Liver (tissue), 9 donors: Measurements from ENCODE around the gene NAT14. TPM values are rescaled to one million over a fixed set of nuclear protein-coding genes. Genes with fewer than 3 reads are reported as not detected.

ENCODE experiments used
- DNase-seq: peaks from one replicate; pipeline ENCODE4 v3.0.0-alpha.2; 2017; ENCODE audit warnings: low spot score
- H3K27ac ChIP-seq, 2 donors: one replicate each; pipeline ENCODE4 v1.7.0; 2013; ENCODE audit warnings: inconsistent platforms in 2 of 2, low read length in 2 of 2, control low read depth in 1 of 2, low read depth in 1 of 2, mild to moderate bottlenecking in 1 of 2
- H3K27me3 ChIP-seq, 4 donors: one replicate each; pipeline versions ENCODE4 v1.6.1 to v1.7.0; 2013; ENCODE audit warnings: low read length in 3 of 4, inconsistent platforms in 1 of 4, mild to moderate bottlenecking in 1 of 4, moderate library complexity in 1 of 4; ENCODE audit not compliant: control insufficient read depth in 4 of 4, insufficient read depth in 4 of 4
- H3K36me3 ChIP-seq, 4 donors: one replicate each; pipeline versions ENCODE4 v1.6.1 to v1.7.0; 2013; ENCODE audit warnings: low read length in 3 of 4, mild to moderate bottlenecking in 3 of 4, low read depth in 1 of 4, moderate library complexity in 1 of 4; ENCODE audit not compliant: control insufficient read depth in 4 of 4, insufficient read depth in 3 of 4
- H3K4me1 ChIP-seq, 4 donors: one replicate each; pipeline versions ENCODE4 v1.6.1 to v1.7.0; 2013; ENCODE audit warnings: low read length in 3 of 4, mild to moderate bottlenecking in 3 of 4, moderate library complexity in 1 of 4; ENCODE audit not compliant: control insufficient read depth in 4 of 4, insufficient read depth in 4 of 4
- H3K4me3 ChIP-seq, 3 donors: one replicate each; pipeline versions ENCODE4 v1.6.1 to v1.7.0; 2013; ENCODE audit warnings: low read length in 3 of 3, control low read depth in 1 of 3, low read depth in 1 of 3, mild to moderate bottlenecking in 1 of 3
- H3K9ac ChIP-seq, 2 donors: one replicate each; pipeline ENCODE4 v1.7.0; 2013; ENCODE audit warnings: low read length in 2 of 2, mild to moderate bottlenecking in 2 of 2, moderate library complexity in 2 of 2, control low read depth in 1 of 2, low read depth in 1 of 2
- H3K9me3 ChIP-seq, 4 donors: one replicate each; pipeline versions ENCODE4 v1.6.1 to v1.7.0; 2013; ENCODE audit warnings: low read length in 3 of 4; ENCODE audit not compliant: control insufficient read depth in 4 of 4
- ATF3 ChIP-seq: IDR thresholded peaks from 2 replicates; pipeline ENCODE4 v1.6.1; 2016; ENCODE audit warnings: antibody characterized with exemption
- CTCF ChIP-seq: fragments of 150-350 bp; IDR thresholded peaks from 2 replicates; pipeline ENCODE4 v1.5.1; 2017; ENCODE audit warnings: improper control_type of control experiment, low read depth, low read length; ENCODE audit not compliant: missing input control
- EGR1 ChIP-seq, 2 donors: IDR thresholded peaks; 2 replicates each; pipeline ENCODE4 v1.6.1; 2016 to 2018; ENCODE audit warnings: antibody characterized with exemption in 2 of 2, low read depth in 2 of 2
- FOXA2 ChIP-seq: IDR thresholded peaks from 2 replicates; pipeline ENCODE4 v1.6.1; 2016; ENCODE audit warnings: antibody characterized with exemption
- GABPA ChIP-seq, 2 donors: IDR thresholded peaks in 1 of 2; conservative IDR thresholded peaks in 1 of 2; 2 replicates each; pipeline ENCODE4 v1.6.1; 2016; ENCODE audit warnings: antibody characterized with exemption in 2 of 2, mild to moderate bottlenecking in 1 of 2, moderate library complexity in 1 of 2
- HNF4A ChIP-seq, 2 donors: conservative IDR thresholded peaks; 2 replicates each; pipeline ENCODE4 v1.6.1; 2016; ENCODE audit warnings: antibody characterized with exemption in 2 of 2, mild to moderate bottlenecking in 2 of 2
- HNF4G ChIP-seq: IDR thresholded peaks from 2 replicates; pipeline ENCODE4 v1.6.1; 2016; ENCODE audit warnings: antibody characterized with exemption
- MAX ChIP-seq: IDR thresholded peaks from 2 replicates; pipeline ENCODE4 v1.6.1; 2016; ENCODE audit warnings: antibody characterized with exemption
- NR2F2 ChIP-seq: IDR thresholded peaks from 2 replicates; pipeline ENCODE4 v1.6.1; 2016; ENCODE audit warnings: antibody characterized with exemption
- RAD21 ChIP-seq, 2 donors: IDR thresholded peaks; 2 replicates each; pipeline ENCODE4 v1.6.1; 2016; ENCODE audit warnings: antibody characterized with exemption in 2 of 2, mild to moderate bottlenecking in 2 of 2
- RXRA ChIP-seq, 2 donors: IDR thresholded peaks; 2 replicates each; pipeline ENCODE4 v1.6.1; 2017 to 2018; ENCODE audit warnings: antibody characterized with exemption in 2 of 2, mild to moderate bottlenecking in 1 of 2
- SP1 ChIP-seq: IDR thresholded peaks from 2 replicates; pipeline ENCODE4 v1.6.1; 2018; ENCODE audit warnings: antibody characterized with exemption, mild to moderate bottlenecking
- YY1 ChIP-seq: IDR thresholded peaks from 2 replicates; pipeline ENCODE4 v1.6.1; 2016; ENCODE audit warnings: antibody characterized with exemption, mild to moderate bottlenecking
- ZBTB33 ChIP-seq: IDR thresholded peaks from 2 replicates; pipeline ENCODE4 v1.6.1; 2016; ENCODE audit warnings: antibody characterized with exemption
- WGBS: extraction: QIAGEN DNeasy Blood & Tissue Kit; methylation state at CpG from one replicate; pipeline ENCODE4 v1.1.7; 2013; 5-methylcytosine and 5-hydroxymethylcytosine counted together
- polyA plus RNA-seq, 2 donors: library from polyadenylated mRNA; stranded (reverse) in 1 of 2; unstranded in 1 of 2; fragments of 200-250 nt in 1 of 2; fragments of >200 nt in 1 of 2; fragmentation: Nextera tagmentation in 1 of 2; extraction: Ambion mirVana in 1 of 2; gene quantifications; one replicate each; pipeline versions ENCODE4 v1.2.1 to v1.2.3, GENCODE V29; 2013 to 2015
- total RNA-seq, 2 donors: library from RNA; depleted of rRNA; stranded (reverse); fragments of >200 nt; gene quantifications; one replicate each; pipeline ENCODE4 v1.2.3, GENCODE V29; 2014
- donor health status: healthy.
- donor health status: healthy.
- donor health status: healthy.
- donor health status: healthy.
- donor health status: healthy.

The NAT14 gene
- total and polyA plus RNA-seq, 4 donors, result 1.4 to 3.7 (median 3.0) TPM

GRCh38 chr19:55473225-55474012, 11.6 kb upstream of the NAT14 start:
- no peak overlapping the region for H3K9ac ChIP-seq
- DNase-seq, result no peak

GRCh38 chr19:55474269-55475265, 10.4 kb upstream of the NAT14 start:
- Histone ChIP-seq H3K27ac (no peak overlapping the region), H3K4me3 (no peak overlapping the region), H3K4me1 (peaks cover 7 to 23% (median 18%) of the 10 kb centered on the region in 4 donors), H3K9ac (no peak overlapping the region), H3K27me3 (no peaks in the 10 kb centered on the region), H3K36me3 (no peaks in the 10 kb centered on the region), H3K9me3 (no peaks in the 10 kb centered on the region)
- DNase-seq, result no peak
- TF ChIP-seq GABPA (IDR thresholded peaks at IDR 0.05 in 1 of 2, conservative IDR thresholded peaks at IDR 0.05 in 1 of 2), result no peak
- no peak for TF ChIP-seq SP1
- no peak for TF ChIP-seq HNF4G
- TF ChIP-seq RXRA (IDR thresholded peaks at IDR 0.05), result no peak
- WGBS, result 94% methylated on average over 19 of the region's 19 CpGs

More at GRCh38 chr19:55473225-55474012, 11.6 kb upstream of the NAT14 start:
- no peak for TF ChIP-seq RXRA (IDR thresholded peaks at IDR 0.05)
- TF ChIP-seq EGR1 (IDR thresholded peaks at IDR 0.05; ENCODE audit: low read depth in 2 of 2), result no peak
- no peak for TF ChIP-seq HNF4A (conservative IDR thresholded peaks at IDR 0.05)
- TF ChIP-seq ATF3, result no peak
- no peak for TF ChIP-seq GABPA (IDR thresholded peaks at IDR 0.05 in 1 of 2, conservative IDR thresholded peaks at IDR 0.05 in 1 of 2)
- 84% methylated on average over 16 of the region's 16 CpGs for whole genome bisulfite sequencing
- H3K9me3 ChIP-seq, result no peaks in the 10 kb centered on the region
- no peak overlapping the region for H3K4me3 ChIP-seq
- peaks cover 7 to 18% (median 15%) of the 10 kb centered on the region in 4 donors for H3K4me1 ChIP-seq
- no peaks in the 10 kb centered on the region for H3K36me3 ChIP-seq
- H3K27me3 ChIP-seq, result no peaks in the 10 kb centered on the region
- H3K27ac ChIP-seq, result no peak overlapping the region

GRCh38 chr19:55476100-55476775, 8.8 kb upstream of the NAT14 start, which contains the start of gene ZNF628:
ZNF628 (plus strand) TSS chr19:55476617; CDS start chr19:55479911, 3,294 bp downstream.
- H3K36me3 ChIP-seq, result peaks cover 0 to under 1% (median 0%) of the 10 kb centered on the region in 4 donors
- H3K9me3 ChIP-seq, result no peaks in the 10 kb centered on the region
- WGBS, result under 1% methylated on average over 61 of the region's 61 CpGs
- H3K4me1 ChIP-seq, result peaks cover 7 to 25% (median 18%) of the 10 kb centered on the region in 4 donors
- no peaks in the 10 kb centered on the region for H3K27me3 ChIP-seq
- TF ChIP-seq GABPA (IDR thresholded peaks at IDR 0.05 in 1 of 2, conservative IDR thresholded peaks at IDR 0.05 in 1 of 2) (peak in 1 of 2 donors; percentile 21), YY1 (peak; percentile 55), HNF4A (conservative IDR thresholded peaks at IDR 0.05) (peak; percentile 57 to 64), RAD21 (IDR thresholded peaks at IDR 0.05) (no peak), HNF4G (no peak), SP1 (peak; percentile 61), FOXA2 (no peak), NR2F2 (no peak), CTCF (no peak), MAX (peak; percentile 95), RXRA (IDR thresholded peaks at IDR 0.05) (peak; percentile 4 to 10), ATF3 (no peak), ZBTB33 (no peak)
- DNase-seq, result peak; percentile 98
- peak within 1 kb of the TSS; percentile 85 to 90 for H3K27ac ChIP-seq
- H3K9ac ChIP-seq, result peak within 1 kb of the TSS; percentile 56 to 86
- peak within 1 kb of the TSS; percentile 77 to 92 (median 86) for H3K4me3 ChIP-seq
